AG09319 (cell line): ENCODE measurements around the gene SPACA4.

Source experiments
- DNase-seq: peaks from one replicate; pipeline ENCODE4 v3.0.0-alpha.2; 2010; ENCODE audit warnings: low read depth; ENCODE audit errors: extremely low read depth
- CTCF ChIP-seq: IDR thresholded peaks from 2 replicates; pipeline ENCODE4 v1.5.1; 2011; ENCODE audit warnings: low read depth, mild to moderate bottlenecking, inconsistent platforms, low read length, moderate library complexity

Gene SPACA4

GRCh38 chr19:48648134-48648533, 41.6 kb downstream of the SPACA4 start:
- DNase-seq = no peak
- no peak for TF ChIP-seq CTCF

GRCh38 chr19:48650974-48651682, 44.6 kb downstream of the SPACA4 start:
- no peak for DNase-seq
- TF ChIP-seq CTCF = no peak

GRCh38 chr19:48651683-48652048, 45.1 kb downstream of the SPACA4 start:
- TF ChIP-seq CTCF = no peak
- DNase-seq = no peak

GRCh38 chr19:48654299-48655059, 47.9 kb downstream of the SPACA4 start:
- no peak for TF ChIP-seq CTCF
- no peak for DNase-seq

- no peak for TF ChIP-seq CTCF
- DNase-seq = no peak
These were observed 50.4 kb downstream of the SPACA4 start for GRCh38 chr19:48656840-48657474.
